NCI-H69 (cell line): Measurements from ENCODE around the gene SLC29A3.
"Not testable (repeated sequence)": the region's sequence is repeated elsewhere in the genome, so short reads cannot be mapped to it uniquely, and the experiment has no call there.

Experiments used
- DNase-seq: peaks from one replicate; lab custom pipeline; 2025; lab: John Stamatoyannopoulos, UW

The SLC29A3 gene

GRCh38 chr10:71319042-71319799 lies at the start of gene SLC29A3:
SLC29A3 (plus strand) TSS chr10:71319259; CDS start chr10:71319310, 51 bp downstream.
- DNase-seq = peak; percentile 88

- peak; percentile 29 for DNase-seq
Observed at GRCh38 chr10:71269301-71270288, 49.5 kb upstream of the SLC29A3 start.

- peak; percentile 81 for DNase-seq
Observed at GRCh38 chr10:71270301-71271220, 48.5 kb upstream of the SLC29A3 start.

GRCh38 chr10:71271662-71272055 lies 47.4 kb upstream of the SLC29A3 start:
- DNase-seq = peak; percentile 48

DNA sequence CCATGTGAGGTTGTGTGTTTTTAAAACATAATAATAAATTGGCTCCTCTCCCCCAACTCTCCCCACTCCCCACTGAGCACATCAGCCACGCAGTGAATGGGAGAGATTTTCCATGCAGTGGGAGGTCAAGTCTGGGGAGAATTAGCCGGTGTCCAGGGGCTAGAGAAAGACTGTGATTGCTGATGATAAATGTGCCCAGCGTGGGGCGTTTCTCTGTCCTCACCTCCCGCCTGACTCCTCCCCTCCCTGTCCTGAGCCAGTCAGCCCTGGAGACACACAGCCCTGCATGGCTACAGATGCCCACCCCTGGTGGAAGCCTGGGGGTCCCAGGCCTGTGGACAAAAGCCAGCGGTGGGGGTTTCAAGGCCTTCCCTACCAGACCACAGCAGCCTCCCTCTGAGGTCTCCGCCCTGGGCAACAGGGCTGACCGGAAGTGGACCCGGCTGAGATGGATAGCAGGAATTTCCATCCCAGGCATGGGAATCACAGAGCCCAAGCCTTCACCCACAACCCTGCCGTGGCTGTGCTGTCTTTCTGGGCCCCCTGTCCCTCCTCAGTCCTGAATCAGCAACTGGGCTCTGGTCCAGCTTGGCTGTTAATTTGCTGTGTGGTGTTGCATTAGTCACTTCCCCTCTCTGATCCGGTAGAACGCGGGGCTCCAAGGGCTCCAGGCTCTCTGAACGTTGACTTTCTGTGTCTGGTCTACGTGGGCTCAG lies 46.8 kb upstream of the SLC29A3 start:
- DNase-seq = peak; percentile 57

DNA sequence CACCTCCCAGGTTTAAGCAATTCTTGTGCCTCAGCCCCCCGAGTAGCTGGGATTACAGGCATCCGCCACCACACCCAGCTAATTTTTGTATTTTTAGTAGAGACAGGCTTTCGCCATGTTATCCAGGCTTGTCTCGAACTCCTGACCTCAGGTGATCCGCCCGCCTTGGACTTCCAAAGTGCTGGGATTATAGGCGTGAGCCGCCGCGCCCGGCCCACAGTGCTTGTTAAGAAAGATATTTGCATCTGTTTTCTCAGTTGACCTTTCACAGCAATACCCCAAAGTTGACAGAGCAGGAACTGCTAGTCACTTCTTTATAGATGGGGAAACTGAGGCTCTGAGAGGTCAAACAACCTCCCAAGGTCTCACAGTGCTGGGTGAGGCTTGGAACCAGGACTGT lies 46.1 kb upstream of the SLC29A3 start:
- DNase-seq = not testable (repeated sequence)

DNA sequence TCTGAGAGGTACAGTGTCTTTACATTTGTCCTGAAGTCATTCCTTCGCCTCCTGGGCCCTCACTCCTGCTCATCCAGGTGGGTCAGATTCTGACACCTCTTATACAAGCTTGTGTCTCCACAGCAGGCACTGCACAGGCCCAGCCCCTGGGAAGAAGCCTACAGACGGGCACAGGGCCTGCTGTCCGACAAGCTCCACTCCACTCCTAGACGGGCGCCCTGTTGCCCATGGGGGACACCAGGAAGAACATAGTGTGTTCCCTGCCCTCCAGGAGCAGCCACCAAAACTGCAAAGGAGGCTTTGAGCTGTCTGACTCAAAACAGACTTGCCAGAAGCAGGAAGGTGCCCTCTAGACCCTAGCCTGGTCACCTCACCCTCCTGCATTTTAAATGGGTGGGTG lies 45.6 kb upstream of the SLC29A3 start:
- no peak for DNase-seq

GRCh38 chr10:71274901-71275796 lies 43.9 kb upstream of the SLC29A3 start:
- DNase-seq = peak; percentile 3

GRCh38 chr10:71276873-71277272 lies 42.2 kb upstream of the SLC29A3 start:
- DNase-seq = peak; percentile 72

- peak; percentile 41 for DNase-seq
Observed at GRCh38 chr10:71277914-71278665, 41.0 kb upstream of the SLC29A3 start.

- peak; percentile 85 for DNase-seq
Observed at GRCh38 chr10:71278691-71279588, 40.1 kb upstream of the SLC29A3 start.

- peak; percentile 18 for DNase-seq
Observed at GRCh38 chr10:71279590-71280170, 39.4 kb upstream of the SLC29A3 start.

GRCh38 chr10:71280216-71280615 lies 38.8 kb upstream of the SLC29A3 start:
- peak; percentile 17 for DNase-seq

DNA sequence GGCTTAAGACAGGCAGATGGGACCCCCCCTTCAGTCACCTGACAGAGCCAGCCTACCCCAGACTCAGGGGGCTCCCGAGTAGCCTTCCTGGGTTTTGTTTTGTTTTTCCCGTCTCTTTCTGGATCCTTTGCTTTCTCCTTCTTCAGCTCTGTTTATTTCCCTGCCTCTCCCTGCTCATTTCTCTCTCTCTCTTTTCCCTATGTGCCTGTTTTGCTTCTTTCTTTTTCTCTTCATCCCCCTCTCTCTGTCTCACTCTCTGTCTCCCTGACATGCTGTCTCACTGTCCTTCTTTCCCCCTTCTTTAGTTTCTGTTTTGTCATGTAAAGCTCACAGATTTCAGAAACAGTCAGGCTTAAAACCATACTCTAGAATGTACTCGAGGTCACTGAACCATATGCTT lies 38.2 kb upstream of the SLC29A3 start:
- DNase-seq = no peak

DNA sequence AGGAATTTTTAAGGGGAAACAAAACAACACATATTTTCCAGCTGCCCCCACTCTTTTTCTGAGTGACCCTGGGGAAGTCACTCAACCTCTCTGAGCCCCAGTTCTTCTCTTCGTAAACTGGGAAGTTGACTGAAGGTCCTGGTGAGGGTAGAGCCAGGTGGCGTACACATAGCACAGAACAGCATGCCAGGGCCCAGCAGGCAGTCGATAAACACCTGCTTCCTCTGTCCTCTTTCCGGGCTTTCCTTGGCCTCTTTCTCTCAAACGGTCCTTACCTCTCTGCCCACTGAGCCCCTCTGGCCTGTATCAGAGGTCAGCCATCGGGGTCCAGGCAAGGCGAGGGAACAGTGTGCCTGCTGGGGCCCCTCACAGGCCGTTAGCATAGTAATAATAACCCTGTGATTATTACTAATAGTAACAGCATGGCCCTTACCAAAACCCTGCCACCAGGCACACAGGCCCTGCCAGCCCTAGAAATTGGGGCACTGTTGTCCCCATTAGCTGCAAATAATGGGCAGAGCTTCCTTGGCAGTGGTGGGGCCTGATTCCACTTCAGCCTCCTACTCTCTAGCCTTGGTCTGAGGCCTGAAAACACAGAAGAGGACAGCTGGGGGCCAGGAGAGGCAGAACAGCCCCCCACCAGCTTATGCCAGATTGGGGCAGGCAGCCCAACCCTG lies 37.3 kb upstream of the SLC29A3 start:
- DNase-seq = peak; percentile 78

- DNase-seq = no peak
Observed at GRCh38 chr10:71282323-71282680, 36.8 kb upstream of the SLC29A3 start.

DNA sequence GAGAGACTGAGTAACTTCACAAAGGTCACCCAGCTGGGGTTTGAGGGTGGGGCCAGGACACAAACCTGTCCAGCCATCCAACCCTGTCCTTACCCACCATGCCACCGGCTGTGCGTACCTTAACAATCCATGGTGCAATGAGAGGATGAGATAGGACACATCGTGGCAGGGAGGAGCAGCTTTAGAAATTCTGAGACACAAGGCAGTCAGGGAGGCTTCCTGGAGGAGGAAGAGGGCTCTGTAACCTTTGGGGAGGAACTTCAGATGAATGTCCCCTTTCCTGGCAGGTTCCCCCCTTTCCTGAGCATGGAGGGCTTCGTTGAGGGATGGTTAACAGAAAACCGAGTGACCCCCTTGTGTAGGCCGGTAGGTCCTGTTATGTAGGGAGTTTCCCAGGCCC lies 35.6 kb upstream of the SLC29A3 start:
- no peak for DNase-seq
